Fibroblast of pulmonary artery (primary cell): ENCODE results near the gene RAET1L.
"Not testable (repeated sequence)": the region's sequence is repeated elsewhere in the genome, so short reads cannot be mapped to it uniquely, and the experiment has no call there.

Source experiments
- DNase-seq: peaks from one replicate; pipeline ENCODE4 v3.0.0-alpha.2; 2010; ENCODE audit warnings: low read depth
- H3K4me3 ChIP-seq: replicated peaks from 2 replicates; pipeline ENCODE4 v1.5.1; 2011; ENCODE audit warnings: low read depth, mild to moderate bottlenecking, control low read depth, low read length, moderate library complexity
- CTCF ChIP-seq: IDR thresholded peaks from 2 replicates; pipeline ENCODE4 v1.5.1; 2011; ENCODE audit warnings: mild to moderate bottlenecking, control low read depth, low read length, inconsistent platforms; ENCODE audit errors: missing control alignments

RAET1L gene

GRCh38 chr6:150025201-150025917, at the start of gene RAET1L:
Gene RAET1L, minus strand, starts transcription at chr6:150025532. Its CDS starts 61 bp downstream, at chr6:150025471.
- peak within 1 kb of the TSS; percentile 37 for H3K4me3 ChIP-seq
- TF ChIP-seq CTCF, result no peak
- DNase-seq, result peak; percentile 52

- H3K4me3 ChIP-seq, result no peak overlapping the region
- no peak for TF ChIP-seq CTCF
- peak; percentile 67 for DNase-seq
Measured at GRCh38 chr6:150075034-150075421, 49.7 kb upstream of the RAET1L start.

- H3K4me3 ChIP-seq, DNase-seq: not testable (repeated sequence)
Measured at GRCh38 chr6:150074396-150075033, 49.2 kb upstream of the RAET1L start.

GRCh38 chr6:150072201-150072600, 46.9 kb upstream of the RAET1L start:
- H3K4me3 ChIP-seq, result no peak overlapping the region
- DNase-seq, result no peak
- no peak for TF ChIP-seq CTCF

- H3K4me3 ChIP-seq, result no peak overlapping the region
- TF ChIP-seq CTCF, result no peak
- no peak for DNase-seq
Measured at GRCh38 chr6:150070236-150070818, 45.0 kb upstream of the RAET1L start.

GRCh38 chr6:150069706-150070105, 44.4 kb upstream of the RAET1L start:
- TF ChIP-seq CTCF, result no peak
- DNase-seq, result no peak
- no peak overlapping the region for H3K4me3 ChIP-seq

- peak; percentile 45 for TF ChIP-seq CTCF
Measured at GRCh38 chr6:150068720-150069648, 43.7 kb upstream of the RAET1L start, which contains the start of gene ULBP3. Gene ULBP3, minus strand, starts transcription at chr6:150069121. Its CDS starts 55 bp downstream, at chr6:150069066.

More at GRCh38 chr6:150068720-150069648, 43.7 kb upstream of the RAET1L start, which contains the start of gene ULBP3:
- DNase-seq, result peak; percentile 95
- H3K4me3 ChIP-seq, result peak within 1 kb of the TSS; percentile 76
